Aorta (tissue), 5 donors: ENCODE results near the gene TRPC6. TPM values are rescaled to one million over a fixed set of nuclear protein-coding genes. Genes with fewer than 3 reads are reported as not detected.

Source experiments
- ATAC-seq: fragments of 200-7000 bp; cut with Tn5 transposase; one replicate; pipeline ENCODE4 v1.9.1; 2022; ENCODE audit warnings: moderate library complexity; ENCODE audit not compliant: low FRiP score
- DNase-seq, 2 donors: peaks; one replicate each; pipeline ENCODE4 v3.0.0-alpha.2; 2020
- H3K27ac ChIP-seq, 2 donors: one replicate each; pipeline ENCODE4 v1.5.1; 2013; ENCODE audit warnings: low read length in 2 of 2, mild to moderate bottlenecking in 2 of 2, moderate library complexity in 2 of 2, control low read depth in 1 of 2, inconsistent platforms in 1 of 2, low read depth in 1 of 2
- H3K27me3 ChIP-seq, 2 donors: one replicate each; pipeline ENCODE4 v1.6.1; 2013; ENCODE audit warnings: control low read depth in 1 of 2, low read length in 1 of 2, mild to moderate bottlenecking in 1 of 2, moderate library complexity in 1 of 2; ENCODE audit not compliant: insufficient read depth in 2 of 2, control insufficient read depth in 1 of 2
- H3K36me3 ChIP-seq, 2 donors: one replicate each; pipeline ENCODE4 v1.6.1; 2013; ENCODE audit warnings: control low read depth in 1 of 2, low read length in 1 of 2, mild to moderate bottlenecking in 1 of 2; ENCODE audit not compliant: insufficient read depth in 2 of 2, control insufficient read depth in 1 of 2
- H3K4me1 ChIP-seq, 2 donors: one replicate each; pipeline ENCODE4 v1.6.1; 2013; ENCODE audit warnings: low read length in 2 of 2, control low read depth in 1 of 2, mild to moderate bottlenecking in 1 of 2, moderate library complexity in 1 of 2; ENCODE audit not compliant: insufficient read depth in 2 of 2, control insufficient read depth in 1 of 2
- H3K4me3 ChIP-seq, 2 donors: one replicate each; pipeline ENCODE4 v1.5.1; 2013; ENCODE audit warnings: low read length in 2 of 2, control low read depth in 1 of 2, mild to moderate bottlenecking in 1 of 2
- H3K9me3 ChIP-seq: one replicate; pipeline ENCODE4 v1.6.1; 2013; ENCODE audit warnings: mild to moderate bottlenecking, low read length; ENCODE audit not compliant: control insufficient read depth
- WGBS, 2 donors: extraction: QIAGEN DNeasy Blood & Tissue Kit; methylation state at CpG; one replicate each; pipeline ENCODE4 v1.1.7; 2013; 5-methylcytosine and 5-hydroxymethylcytosine counted together
- intact Hi-C, 2 donors: fragments of 100-400 bp; cut with DNase I; formaldehyde crosslinking; loops; one replicate each; pipeline versions ENCODE4 v1.14.2 to v1.15.0; 2022
- long read RNA-seq, 2 donors: library from polyadenylated mRNA; unstranded; transcript quantifications; one replicate each; pipeline ENCODE4 v2.0.0, GENCODE V29; 2020 to 2021
- polyA plus RNA-seq, 2 donors: library from polyadenylated mRNA; stranded (reverse); fragments of 200-250 nt; gene quantifications; one replicate each; pipeline ENCODE4 v1.2.3, GENCODE V29; 2013
- total RNA-seq, 2 donors: library from RNA; stranded (reverse); fragmentation: NEBNext Ultra II Directional; extraction: Animal tissue kit (Norgen Biotek cat#: 25700); gene quantifications; one replicate each; pipeline ENCODE4 v1.2.1, GENCODE V29; 2021
- donor health status: healthy with polysubstance abuse.
- donor health status: Bipolar disorder and iron deficiency.
- donor health status: DM: no; HTN: no; CAD: no.
- donor health status: DM: no; HTN: no; CAD: no.
- donor health status: DM: yes; HTN: yes; CAD: no.

The TRPC6 gene
- total RNA-seq (1 to 10 TPM; 2.6 to 5.4 TPM), polyA plus RNA-seq (1 to 10 TPM in 1 of 2 donors, under 1 TPM in 1; 0.38 to 4.5 TPM)
- long read RNA-seq, donor 1, partial matches to known transcripts: 1 of 4 reads
- long read RNA-seq, donor 1, other reads (novel, unspliced or antisense): 3 of 4 reads
- long read RNA-seq, donor 2, full-length matches to known transcripts: 3 of 7 reads
- long read RNA-seq, donor 2, partial matches to known transcripts: 1 of 7 reads
- long read RNA-seq, donor 2, other reads (novel, unspliced or antisense): 3 of 7 reads

DNA sequence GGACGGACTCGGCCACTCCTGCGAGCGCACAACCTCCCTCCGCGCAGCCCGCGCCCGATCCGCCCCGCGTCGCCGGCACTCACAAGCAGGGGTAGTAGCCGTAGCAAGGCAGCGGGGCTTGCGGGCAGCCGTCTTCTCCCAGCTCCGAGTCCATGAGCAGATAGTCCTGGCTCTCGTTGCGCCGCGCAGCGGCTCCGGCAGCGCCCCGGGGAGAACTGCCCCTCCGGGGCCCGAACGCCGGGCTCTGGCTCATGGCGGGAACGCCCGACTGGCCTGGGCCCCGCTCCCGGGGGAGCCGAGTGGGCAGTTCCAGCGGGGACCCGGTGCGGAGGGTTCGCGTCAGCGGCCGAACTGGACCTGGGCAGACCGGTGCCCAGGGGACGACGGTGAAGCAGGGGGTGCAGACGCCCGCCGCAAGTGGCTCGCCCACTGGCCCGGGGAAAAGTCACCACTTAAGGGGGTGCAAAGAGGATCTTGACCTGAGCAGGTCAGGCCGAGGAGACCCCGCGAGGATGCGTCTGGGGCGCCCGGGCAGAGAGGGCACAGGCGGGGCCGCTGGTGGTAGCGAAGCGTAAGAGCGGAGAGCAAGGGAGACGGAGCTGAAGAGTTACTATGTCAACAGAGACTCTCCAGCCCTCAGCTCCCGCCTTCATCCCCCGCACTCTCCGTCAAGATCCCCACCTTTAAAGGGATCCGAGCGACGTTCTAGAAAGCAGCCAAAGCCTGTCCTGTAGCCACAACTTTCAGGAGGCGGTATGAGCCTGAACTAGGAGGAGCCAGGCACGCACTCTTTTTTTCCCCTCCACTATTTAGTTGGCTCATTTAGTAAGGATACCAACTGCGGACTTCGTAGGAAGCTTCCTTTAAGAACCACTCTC lies at the start of gene TRPC6:
Gene TRPC6, minus strand, starts transcription at position 757 of the 878 bp plus-strand sequence. Its CDS starts 504 bp downstream, at position 253.
- Histone ChIP-seq H3K4me1 (peaks cover 0 to 1% of the 10 kb centered on the region in 2 donors), H3K9me3 (no peaks in the 10 kb centered on the region), H3K27ac (no peak within 1 kb of the TSS), H3K27me3 (no peaks in the 10 kb centered on the region), H3K4me3 (peak within 1 kb of the TSS; percentile 64 to 79), H3K36me3 (no peaks in the 10 kb centered on the region)
- intact Hi-C loops: no loop called here
- 0 to 1% methylated on average over 64 to 74 of the region's 74 CpGs for WGBS, 2 donors
- ATAC-seq: peak; percentile 80
- DNase-seq: peak; percentile 40 to 79

DNA sequence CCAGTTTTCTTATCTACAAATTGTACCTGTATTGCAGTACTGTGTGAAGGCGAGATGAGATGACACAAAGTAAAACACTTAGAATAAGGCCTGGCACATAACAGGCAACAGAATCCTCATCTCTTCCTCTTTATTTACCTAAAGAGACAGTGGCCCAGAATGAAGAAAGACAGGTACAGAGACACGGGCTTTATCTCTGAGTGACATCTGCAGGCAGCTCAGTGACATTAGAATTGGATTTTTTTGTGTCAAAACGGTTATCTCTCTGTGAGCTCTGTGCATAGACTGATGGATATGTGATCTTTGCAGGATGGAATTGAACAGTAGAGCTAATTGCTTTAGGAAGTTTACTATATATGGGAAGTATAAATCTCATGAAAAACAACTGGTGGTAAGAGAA lies 36.2 kb upstream of the TRPC6 start:
- no peaks in the 10 kb centered on the region for H3K9me3 ChIP-seq
- H3K36me3 ChIP-seq: no peaks in the 10 kb centered on the region
- no peak overlapping the region for H3K4me3 ChIP-seq
- intact Hi-C loops: no loop called here
- 51 to 70% methylated on average over 3 of the region's 3 CpGs for WGBS, 2 donors
- no peak overlapping the region for H3K27ac ChIP-seq
- no peaks in the 10 kb centered on the region for H3K4me1 ChIP-seq
- no peaks in the 10 kb centered on the region for H3K27me3 ChIP-seq
- DNase-seq (no peak), ATAC-seq (no peak)

DNA sequence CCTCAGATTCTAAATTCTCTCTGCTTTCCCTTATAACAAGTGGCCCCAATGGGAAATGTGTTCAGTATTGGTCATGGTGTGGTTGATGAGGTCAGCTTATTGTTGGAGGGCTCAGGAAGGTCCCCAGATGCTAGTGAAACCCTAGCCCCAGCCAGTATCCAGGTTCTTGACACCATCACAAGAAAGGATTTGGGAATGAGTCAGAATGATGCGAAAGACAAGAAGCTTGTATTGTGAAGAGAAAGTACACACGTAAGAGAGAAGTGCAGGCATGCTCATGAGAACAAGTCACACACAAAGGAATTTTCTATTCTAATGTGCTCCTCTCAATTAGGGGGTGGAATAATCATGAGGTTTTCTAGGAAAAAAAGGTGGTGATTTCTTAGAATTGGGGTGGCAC lies 34.9 kb upstream of the TRPC6 start:
- WGBS, 2 donors: 86 to 89% methylated on average over 2 of the region's 2 CpGs
- ATAC-seq: no peak
- Histone ChIP-seq H3K9me3 (no peaks in the 10 kb centered on the region), H3K4me1 (no peaks in the 10 kb centered on the region), H3K27ac (no peak overlapping the region), H3K4me3 (no peak overlapping the region), H3K36me3 (no peaks in the 10 kb centered on the region), H3K27me3 (no peaks in the 10 kb centered on the region)
- intact Hi-C loops: no loop called here
- DNase-seq: no peak

DNA sequence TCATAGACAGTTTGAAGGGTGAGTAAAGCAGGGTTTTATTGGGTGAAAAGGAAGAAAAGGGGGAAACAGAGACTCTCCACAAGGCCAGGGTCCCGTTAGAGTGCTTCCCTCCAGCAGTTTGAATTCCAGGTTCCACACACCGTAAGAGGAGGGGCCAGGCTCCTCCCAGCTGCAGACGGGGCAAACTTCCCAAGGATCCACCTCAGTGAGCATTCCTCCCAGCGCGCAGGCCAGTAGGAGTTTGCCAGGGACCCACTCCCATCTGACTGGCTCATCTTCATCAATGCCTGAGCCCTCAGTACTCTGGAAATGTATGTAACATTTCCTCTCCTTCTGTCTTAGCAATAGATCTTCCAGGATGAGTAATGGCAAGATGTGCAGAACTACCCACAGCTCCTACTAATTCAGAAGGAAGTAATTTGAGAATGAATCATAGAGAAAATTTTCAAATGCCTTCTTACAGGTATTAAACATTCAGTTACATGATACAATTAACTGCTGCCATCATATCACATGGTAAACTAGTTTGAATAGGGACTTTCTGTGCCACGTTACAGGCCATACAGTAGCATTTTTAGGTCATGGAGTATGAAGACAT lies 34.0 kb upstream of the TRPC6 start:
- no peaks in the 10 kb centered on the region for H3K9me3 ChIP-seq
- ATAC-seq: peak; percentile 28
- H3K4me3 ChIP-seq: no peak overlapping the region
- H3K4me1 ChIP-seq: no peaks in the 10 kb centered on the region
- no peaks in the 10 kb centered on the region for H3K27me3 ChIP-seq
- intact Hi-C loops: no loop called here
- H3K36me3 ChIP-seq: no peaks in the 10 kb centered on the region
- 54 to 60% methylated on average over 6 of the region's 6 CpGs for WGBS, 2 donors
- H3K27ac ChIP-seq: no peak overlapping the region
- DNase-seq: no peak

DNA sequence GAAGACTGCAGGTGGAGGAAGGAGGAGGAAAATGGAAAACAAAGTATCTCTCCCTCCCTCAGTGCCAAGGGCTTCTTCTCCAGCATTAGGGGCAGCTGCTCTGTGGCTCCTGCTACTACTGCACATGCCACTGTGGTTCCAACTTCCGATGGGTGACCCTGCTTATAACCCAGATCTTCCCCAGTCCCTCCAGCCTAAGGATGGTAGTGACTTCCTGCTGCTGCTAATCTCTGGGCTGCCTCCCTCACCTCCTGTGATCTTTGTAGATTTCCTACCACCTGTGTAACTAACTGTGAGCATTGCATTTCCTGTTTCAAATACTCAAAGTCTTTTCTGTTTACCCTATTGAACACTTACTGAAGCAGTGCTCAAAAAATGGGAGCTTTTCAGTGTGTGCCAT lies 28.7 kb upstream of the TRPC6 start:
- Histone ChIP-seq H3K36me3 (no peaks in the 10 kb centered on the region), H3K9me3 (no peaks in the 10 kb centered on the region), H3K4me3 (no peak overlapping the region), H3K27ac (no peak overlapping the region), H3K4me1 (no peaks in the 10 kb centered on the region), H3K27me3 (no peaks in the 10 kb centered on the region)
- WGBS, 2 donors: 85 to 87% methylated on average over 1 of the region's 1 CpG
- intact Hi-C loops: no loop called here
- ATAC-seq (no peak), DNase-seq (no peak)

DNA sequence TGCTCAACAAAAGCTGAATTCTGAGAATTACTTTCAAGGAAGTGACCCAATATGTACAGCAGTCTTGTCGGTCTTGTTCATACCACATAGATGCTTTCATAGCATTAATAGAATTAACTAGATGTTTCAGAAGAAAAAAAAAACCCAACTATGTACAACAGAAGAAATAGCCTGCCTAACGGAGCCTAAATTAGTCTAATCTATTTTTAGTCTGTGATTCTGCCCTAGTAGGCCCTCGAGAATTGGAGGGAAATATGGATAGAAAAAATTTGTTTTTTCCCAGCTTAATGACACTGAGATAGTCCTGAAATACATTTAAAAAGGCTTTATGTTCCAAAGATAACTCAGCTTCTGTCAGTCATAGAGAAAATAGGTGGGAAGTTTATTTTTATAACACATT lies 17.1 kb upstream of the TRPC6 start:
- Histone ChIP-seq H3K4me3 (no peak overlapping the region), H3K27me3 (no peaks in the 10 kb centered on the region), H3K9me3 (no peaks in the 10 kb centered on the region), H3K27ac (no peak overlapping the region), H3K4me1 (no peaks in the 10 kb centered on the region), H3K36me3 (no peaks in the 10 kb centered on the region)
- WGBS, 2 donors: 3 to 8% methylated on average over 3 of the region's 3 CpGs
- intact Hi-C loops: no loop called here
- ATAC-seq (no peak), DNase-seq (no peak)

DNA sequence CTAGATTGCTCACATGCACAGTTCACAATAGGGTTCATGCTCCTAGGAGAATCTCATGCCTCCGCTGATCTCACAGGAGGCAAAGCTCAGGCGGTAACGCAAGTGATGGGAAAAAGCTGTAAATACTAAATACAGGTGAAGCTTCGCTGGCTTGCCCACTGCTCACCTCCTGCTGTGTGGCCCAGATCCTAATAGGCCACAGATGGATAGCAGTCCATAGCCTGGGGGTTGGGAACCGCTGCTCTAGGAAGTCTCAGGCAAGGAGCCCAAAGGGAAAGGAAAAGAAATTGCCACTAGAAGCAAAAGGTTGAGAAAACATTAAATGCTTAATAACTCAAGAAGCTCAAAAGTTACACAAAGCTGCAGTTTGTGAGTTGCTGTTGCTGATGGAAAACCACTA lies 3.2 kb upstream of the TRPC6 start:
- ATAC-seq: no peak
- WGBS, 2 donors: 91 to 97% methylated on average over 5 of the region's 5 CpGs
- intact Hi-C loops: no loop called here

DNA sequence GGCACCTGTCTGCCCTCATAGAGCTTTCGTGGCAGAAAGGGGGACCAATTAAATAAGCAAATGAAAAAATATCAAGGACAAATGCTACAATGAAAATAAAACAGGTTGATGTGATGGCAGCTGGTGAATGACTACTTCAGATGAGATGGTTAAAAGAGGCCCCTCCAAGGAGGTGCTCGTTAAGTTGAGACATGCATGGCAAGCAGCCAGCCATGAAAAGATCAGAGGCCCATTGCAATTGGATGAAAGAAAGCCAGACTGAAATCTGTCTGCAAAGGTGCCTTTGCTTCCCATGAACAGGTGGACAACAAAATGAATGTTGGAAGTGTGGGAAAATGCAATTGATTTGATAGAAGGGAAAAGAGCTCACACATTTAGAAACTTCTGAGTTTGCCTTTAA lies 848 bp upstream of the TRPC6 start:
- Histone ChIP-seq H3K27ac (no peak overlapping the region), H3K4me3 (no peak overlapping the region), H3K27me3 (no peaks in the 10 kb centered on the region), H3K36me3 (no peaks in the 10 kb centered on the region), H3K9me3 (no peaks in the 10 kb centered on the region), H3K4me1 (peaks cover 0 to 1% of the 10 kb centered on the region in 2 donors)
- DNase-seq (no peak), ATAC-seq (no peak)
- intact Hi-C loops: no loop called here
- 83 to 86% methylated on average over 2 of the region's 2 CpGs for WGBS, 2 donors

More for the DNA sequence above, 3.2 kb upstream of the TRPC6 start:
- Histone ChIP-seq H3K4me1 (peaks cover 0 to 1% of the 10 kb centered on the region in 2 donors), H3K27ac (no peak overlapping the region), H3K9me3 (no peaks in the 10 kb centered on the region), H3K4me3 (no peak overlapping the region), H3K27me3 (no peaks in the 10 kb centered on the region), H3K36me3 (no peaks in the 10 kb centered on the region)
- DNase-seq: no peak
